Endodermal cell (in vitro differentiated cells): ENCODE measurements around the gene INVS. TPM values are rescaled to one million over a fixed set of nuclear protein-coding genes. Genes with fewer than 3 reads are reported as not detected.
A peak's percentile ranks its signal among the peaks of the same experiment; 100 is the strongest.

Experiments
- DNase-seq: peaks from one replicate; pipeline ENCODE4 v3.0.0-alpha.2; 2017
- H3K27ac ChIP-seq: 2 replicates; pipeline ENCODE4 v1.5.1; 2013; ENCODE audit warnings: mild to moderate bottlenecking, low read depth, low read length, moderate library complexity
- H3K27me3 ChIP-seq: 2 replicates; pipeline ENCODE4 v1.6.1; 2013; ENCODE audit warnings: mild to moderate bottlenecking, low read length, moderate library complexity; ENCODE audit not compliant: insufficient read depth, control insufficient read depth, poor library complexity, severe bottlenecking
- H3K36me3 ChIP-seq: 2 replicates; pipeline ENCODE4 v1.7.0; 2013; ENCODE audit warnings: mild to moderate bottlenecking, low read length, moderate library complexity; ENCODE audit not compliant: control insufficient read depth, insufficient read depth
- H3K4me1 ChIP-seq: one replicate; pipeline ENCODE4 v1.7.0; 2013; ENCODE audit warnings: low read length; ENCODE audit not compliant: control insufficient read depth, insufficient read depth
- H3K4me3 ChIP-seq: 2 replicates; pipeline ENCODE4 v1.5.1; 2013; ENCODE audit warnings: mild to moderate bottlenecking, low read length, moderate library complexity
- H3K9ac ChIP-seq: 2 replicates; pipeline ENCODE4 v1.6.1; 2013; ENCODE audit warnings: mild to moderate bottlenecking, low read length, moderate library complexity; ENCODE audit not compliant: poor library complexity, severe bottlenecking; ENCODE audit errors: extremely low read depth
- H3K9me3 ChIP-seq: 2 replicates; pipeline ENCODE4 v1.6.1; 2013; ENCODE audit warnings: mild to moderate bottlenecking, low read length, moderate library complexity; ENCODE audit not compliant: control insufficient read depth
- H3K27ac Mint-ChIP-seq: 2 replicates; pipeline ENCODE4 v1.8.0; 2020; ENCODE audit warnings: mixed read lengths
- H3K27me3 Mint-ChIP-seq: 2 replicates; pipeline ENCODE4 v1.8.0; 2021; ENCODE audit warnings: mild to moderate bottlenecking, mixed read lengths; ENCODE audit not compliant: insufficient read depth
- H3K36me3 Mint-ChIP-seq: 2 replicates; pipeline ENCODE4 v1.8.0; 2020; ENCODE audit warnings: low read depth, mixed read lengths
- H3K4me1 Mint-ChIP-seq: 2 replicates; pipeline ENCODE4 v1.8.0; 2020; ENCODE audit warnings: mixed read lengths
- H3K4me3 Mint-ChIP-seq: 2 replicates; pipeline ENCODE4 v1.8.0; 2020; ENCODE audit warnings: mild to moderate bottlenecking, moderate library complexity, mixed read lengths
- H3K9me3 Mint-ChIP-seq: 2 replicates; pipeline ENCODE4 v1.8.0; 2020; ENCODE audit warnings: mild to moderate bottlenecking, mixed read lengths
- CTCF ChIP-seq: fragments of 200-600 bp; sonication (generic); conservative IDR thresholded peaks from 2 replicates; pipeline ENCODE4 v1.5.0; 2021; ENCODE audit warnings: antibody characterized with exemption, mild to moderate bottlenecking
- WGBS, 2 experiments: methylation state at CpG; one replicate each; pipeline versions ENCODE4 v1.1.5 to v1.1.7; 2013; ENCODE audit warnings: missing lambda C conversion rate in 2 of 2, mixed read lengths in 1 of 2; ENCODE audit not compliant: insufficient coverage in 1 of 2, insufficient read length in 1 of 2; 5-methylcytosine and 5-hydroxymethylcytosine counted together
- total RNA-seq, 2 donors: library from RNA; stranded (reverse); fragmentation: NEBNext Ultra II Directional in 1 of 2; extraction: Animal tissue kit (Norgen Biotek cat#: 25700) in 1 of 2; gene quantifications; 2 replicates in 1 of 2; 3 replicates in 1 of 2; pipeline ENCODE4 v1.2.1, GENCODE V29; 2021

Gene INVS
- total RNA-seq, 2 donors from 2014 or later: 22.8 to 26.6 TPM

- H3K4me1 ChIP-seq: no peaks in the 10 kb centered on the region
- H3K27me3 ChIP-seq: no peaks in the 10 kb centered on the region
- Mint-ChIP-seq H3K36me3 (peaks cover 93% of the 10 kb centered on the region), H3K27ac (no peak overlapping the region), H3K4me3 (no peak overlapping the region), H3K9me3 (peaks cover 7% of the 10 kb centered on the region), H3K27me3 (no peaks in the 10 kb centered on the region), H3K4me1 (peaks cover 9% of the 10 kb centered on the region)
- 76 to 100% methylated on average over 1 of the region's 1 CpG for WGBS, 2 experiments
- no peak overlapping the region for H3K4me3 ChIP-seq
- peaks cover 91% of the 10 kb centered on the region for H3K36me3 ChIP-seq
- H3K9me3 ChIP-seq: peaks cover 38% of the 10 kb centered on the region
- no peak overlapping the region for H3K27ac ChIP-seq
- no peak overlapping the region for H3K9ac ChIP-seq
- no peak for TF ChIP-seq CTCF
- DNase-seq: no peak
These were observed 207.2 kb downstream of the INVS start for GRCh38 chr9:100306283-100306682.

GRCh38 chr9:100307080-100307479 lies 208.0 kb downstream of the INVS start:
- 93% methylated on average over 2 of the region's 2 CpGs; no CpG with 5 or more reads in 1 of the 2 experiments for WGBS, 2 experiments
- no peak for TF ChIP-seq CTCF

GRCh38 chr9:100308965-100309564 lies 210.0 kb downstream of the INVS start:
- DNase-seq: no peak
- peak overlapping the region; percentile 61 for H3K27ac Mint-ChIP-seq
- H3K4me3 Mint-ChIP-seq: no peak overlapping the region
- 95% methylated on average over 1 of the region's 1 CpG; no CpG with 5 or more reads in 1 of the 2 experiments for WGBS, 2 experiments
- peaks cover 5% of the 10 kb centered on the region for H3K4me1 Mint-ChIP-seq
- H3K9ac ChIP-seq: no peak overlapping the region
- no peaks in the 10 kb centered on the region for H3K27me3 Mint-ChIP-seq
- no peak overlapping the region for H3K4me3 ChIP-seq
- H3K36me3 Mint-ChIP-seq: peaks cover 91% of the 10 kb centered on the region
- TF ChIP-seq CTCF: no peak
- peaks cover 90% of the 10 kb centered on the region for H3K36me3 ChIP-seq
- peaks cover 31% of the 10 kb centered on the region for H3K9me3 Mint-ChIP-seq
- H3K9me3 ChIP-seq: peaks cover 60% of the 10 kb centered on the region
- no peaks in the 10 kb centered on the region for H3K4me1 ChIP-seq
- H3K27ac ChIP-seq: no peak overlapping the region
- H3K27me3 ChIP-seq: no peaks in the 10 kb centered on the region

More at GRCh38 chr9:100307080-100307479, 208.0 kb downstream of the INVS start:
- Mint-ChIP-seq H3K27me3 (no peaks in the 10 kb centered on the region), H3K9me3 (peaks cover 13% of the 10 kb centered on the region), H3K36me3 (peaks cover 93% of the 10 kb centered on the region), H3K27ac (no peak overlapping the region), H3K4me3 (no peak overlapping the region), H3K4me1 (peaks cover 9% of the 10 kb centered on the region)
- Histone ChIP-seq H3K27me3 (no peaks in the 10 kb centered on the region), H3K4me1 (no peaks in the 10 kb centered on the region), H3K9me3 (peaks cover 46% of the 10 kb centered on the region), H3K27ac (no peak overlapping the region), H3K36me3 (peaks cover 91% of the 10 kb centered on the region), H3K4me3 (no peak overlapping the region), H3K9ac (no peak overlapping the region)
- no peak for DNase-seq
